ENCODE measurements around the gene LPAR2.

DNA sequence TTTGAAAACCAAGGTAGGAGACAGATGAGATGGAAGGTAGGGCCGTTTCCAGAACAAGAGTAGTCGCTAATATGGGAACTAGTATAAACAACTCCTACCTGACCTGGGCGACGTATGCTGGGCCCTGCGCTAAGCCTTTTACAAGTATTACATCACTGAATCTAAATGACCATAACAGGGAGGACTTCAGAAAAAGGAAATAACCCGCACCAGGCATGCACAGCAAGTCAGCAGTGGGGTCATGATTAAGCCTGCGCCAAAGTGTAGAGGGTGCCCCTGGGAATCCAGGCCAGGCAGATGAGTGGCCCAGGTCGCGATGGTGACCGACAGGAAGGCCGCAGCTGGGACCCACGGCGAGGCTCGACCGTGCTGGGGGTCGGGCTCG lies 34.8 kb upstream of the LPAR2 start:
- TF ChIP-seq ZNF274 (IDR thresholded peaks at IDR 0.05; ENCODE audit: low read depth, low read length) (no peak), YY1 (IDR thresholded peaks at IDR 0.05; ENCODE audit: insufficient read depth, insufficient read length) (no peak), SUZ12 (IDR thresholded peaks at IDR 0.05; ENCODE audit: extremely low read depth, insufficient read depth, insufficient read length) (no peak)
